Colonic mucosa (tissue), 4 donors: Measurements from ENCODE around the gene DPP7. TPM values are rescaled to one million over a fixed set of nuclear protein-coding genes. Genes with fewer than 3 reads are reported as not detected.

Source experiments
- DNase-seq: peaks from one replicate; pipeline ENCODE4 v3.0.0-alpha.2; 2020
- H3K27ac ChIP-seq: fragments of 200-600 bp; one replicate; pipeline ENCODE4 v1.8.0; 2021
- H3K27me3 ChIP-seq: fragments of 200-600 bp; one replicate; pipeline ENCODE4 v1.8.0; 2021
- H3K36me3 ChIP-seq: fragments of 200-600 bp; one replicate; pipeline ENCODE4 v1.8.0; 2021
- H3K4me1 ChIP-seq: fragments of 200-600 bp; one replicate; pipeline ENCODE4 v1.8.0; 2021; ENCODE audit warnings: mild to moderate bottlenecking
- H3K4me3 ChIP-seq: fragments of 200-600 bp; one replicate; pipeline ENCODE4 v1.8.0; 2021
- H3K9ac ChIP-seq, 2 donors: one replicate each; pipeline ENCODE4 v1.7.0; 2013; ENCODE audit warnings: control low read depth in 2 of 2, low read depth in 2 of 2, low read length in 2 of 2
- H3K9me3 ChIP-seq: fragments of 200-600 bp; one replicate; pipeline ENCODE4 v1.8.0; 2021
- CTCF ChIP-seq: fragments of 200-600 bp; IDR thresholded peaks from one replicate; pipeline ENCODE4 v1.8.0; 2022; ENCODE audit warnings: antibody characterized with exemption, mild to moderate bottlenecking
- intact Hi-C: fragments of 100-400 bp; cut with DNase I; formaldehyde crosslinking; loops from one replicate; pipeline ENCODE4 v1.14.1; 2022
- total RNA-seq, 2 donors: library from RNA; stranded (reverse); fragmentation: NEBNext Ultra II Directional in 1 of 2; extraction: Animal tissue kit (Norgen Biotek cat#: 25700) in 1 of 2; gene quantifications; one replicate each; pipeline ENCODE4 v1.2.1, GENCODE V29; 2021
- donor health status: healthy.
- donor health status: DM: no; HTN: no; CAD: no.
- donor health status: DM: no; HTN: no; CAD: no.

Gene DPP7
- total RNA-seq, 2 donors from 2014 or later: 46.2 to 52.5 TPM

- H3K4me1 ChIP-seq: no peaks in the 10 kb centered on the region
- peak; percentile 75 for DNase-seq
Measured at GRCh38 chr9:137149942-137150616, 35.5 kb upstream of the DPP7 start.

GRCh38 chr9:137149363-137149762 lies 34.8 kb upstream of the DPP7 start:
- Histone ChIP-seq H3K27me3 (peaks cover 4% of the 10 kb centered on the region), H3K9me3 (no peaks in the 10 kb centered on the region), H3K9ac (no peak overlapping the region), H3K36me3 (no peaks in the 10 kb centered on the region), H3K4me1 (no peaks in the 10 kb centered on the region), H3K4me3 (no peak overlapping the region), H3K27ac (no peak overlapping the region)
- DNase-seq: no peak
- TF ChIP-seq CTCF: no peak
- intact Hi-C loops: no loop called here

More at GRCh38 chr9:137149942-137150616, 35.5 kb upstream of the DPP7 start:
- peaks cover 5% of the 10 kb centered on the region for H3K27me3 ChIP-seq
- H3K36me3 ChIP-seq: no peaks in the 10 kb centered on the region
- no peak for TF ChIP-seq CTCF
- H3K9ac ChIP-seq: no peak overlapping the region
- no peak overlapping the region for H3K27ac ChIP-seq
- no peaks in the 10 kb centered on the region for H3K9me3 ChIP-seq
- intact Hi-C loops: no loop called here
- no peak overlapping the region for H3K4me3 ChIP-seq

- intact Hi-C loops: no loop called here
- Histone ChIP-seq H3K4me3 (no peak overlapping the region), H3K27me3 (peaks cover 4% of the 10 kb centered on the region), H3K9ac (no peak overlapping the region), H3K27ac (no peak overlapping the region), H3K36me3 (no peaks in the 10 kb centered on the region), H3K4me1 (no peaks in the 10 kb centered on the region), H3K9me3 (no peaks in the 10 kb centered on the region)
- no peak for DNase-seq
- no peak for TF ChIP-seq CTCF
Measured at GRCh38 chr9:137148661-137149060, 34.1 kb upstream of the DPP7 start.

- H3K9ac ChIP-seq: no peak overlapping the region
- TF ChIP-seq CTCF: no peak
- no peaks in the 10 kb centered on the region for H3K9me3 ChIP-seq
- no peak overlapping the region for H3K27ac ChIP-seq
- no peak overlapping the region for H3K4me3 ChIP-seq
- intact Hi-C loops: no loop called here
- no peaks in the 10 kb centered on the region for H3K4me1 ChIP-seq
- H3K36me3 ChIP-seq: no peaks in the 10 kb centered on the region
- DNase-seq: no peak
- peaks cover 4% of the 10 kb centered on the region for H3K27me3 ChIP-seq
Measured at GRCh38 chr9:137148242-137148641, 33.7 kb upstream of the DPP7 start.

- H3K27me3 ChIP-seq: peaks cover 4% of the 10 kb centered on the region
- intact Hi-C loops: no loop called here
Measured at GRCh38 chr9:137147793-137148160, 33.2 kb upstream of the DPP7 start.

More at GRCh38 chr9:137147793-137148160, 33.2 kb upstream of the DPP7 start:
- Histone ChIP-seq H3K36me3 (no peaks in the 10 kb centered on the region), H3K4me1 (no peaks in the 10 kb centered on the region), H3K27ac (no peak overlapping the region), H3K9ac (no peak overlapping the region), H3K9me3 (no peaks in the 10 kb centered on the region), H3K4me3 (no peak overlapping the region)
- no peak for TF ChIP-seq CTCF
- no peak for DNase-seq
